NCI-H82 (cell line): ENCODE measurements around the gene DIAPH2.

Experiments
- DNase-seq: peaks from one replicate; lab custom pipeline; 2025; lab: John Stamatoyannopoulos, UW

DIAPH2 gene

GRCh38 chrX:97482666-97483300 lies 798.1 kb downstream of the DIAPH2 start:
- DNase-seq: no peak

- DNase-seq: no peak
These were observed 806.0 kb downstream of the DIAPH2 start for GRCh38 chrX:97490656-97491055.

GRCh38 chrX:97494756-97495372 lies 810.2 kb downstream of the DIAPH2 start:
- DNase-seq: no peak

- DNase-seq: no peak
These were observed 813.5 kb downstream of the DIAPH2 start for GRCh38 chrX:97498093-97498492.

- DNase-seq: peak; percentile 1
These were observed 819.8 kb downstream of the DIAPH2 start for GRCh38 chrX:97504431-97504830.

GRCh38 chrX:97517763-97518162 lies 833.1 kb downstream of the DIAPH2 start:
- no peak for DNase-seq

- DNase-seq: no peak
These were observed 837.7 kb downstream of the DIAPH2 start for GRCh38 chrX:97522307-97522706.

- DNase-seq: no peak
These were observed 839.7 kb downstream of the DIAPH2 start for GRCh38 chrX:97524340-97524739.

GRCh38 chrX:97524997-97525396 lies 840.4 kb downstream of the DIAPH2 start:
- DNase-seq: no peak

GRCh38 chrX:97525981-97526380 lies 841.3 kb downstream of the DIAPH2 start:
- DNase-seq: no peak

GRCh38 chrX:97527725-97528124 lies 843.1 kb downstream of the DIAPH2 start:
- DNase-seq: no peak

GRCh38 chrX:97529536-97530200 lies 845.0 kb downstream of the DIAPH2 start:
- DNase-seq: no peak

GRCh38 chrX:97531825-97532224 lies 847.2 kb downstream of the DIAPH2 start:
- no peak for DNase-seq

GRCh38 chrX:97538745-97539144 lies 854.1 kb downstream of the DIAPH2 start:
- no peak for DNase-seq

- DNase-seq: peak; percentile 40
These were observed 855.4 kb downstream of the DIAPH2 start for GRCh38 chrX:97539970-97540519.

GRCh38 chrX:97547877-97548578 lies 863.4 kb downstream of the DIAPH2 start:
- DNase-seq: no peak

GRCh38 chrX:97551821-97552220 lies 867.2 kb downstream of the DIAPH2 start:
- DNase-seq: no peak

- no peak for DNase-seq
These were observed 869.2 kb downstream of the DIAPH2 start for GRCh38 chrX:97553833-97554232.

- no peak for DNase-seq
These were observed 871.7 kb downstream of the DIAPH2 start for GRCh38 chrX:97556359-97556758.

GRCh38 chrX:97563531-97564133 lies 879.0 kb downstream of the DIAPH2 start:
- peak; percentile 61 for DNase-seq

- DNase-seq: peak; percentile 80
These were observed 879.9 kb downstream of the DIAPH2 start for GRCh38 chrX:97564496-97564895.

GRCh38 chrX:97587171-97587570 lies 902.5 kb downstream of the DIAPH2 start:
- DNase-seq: peak; percentile 39
